GM12864 (cell line): ENCODE results near the gene RINL.

ENCODE experiments used
- DNase-seq: peaks from one replicate; pipeline ENCODE4 v3.0.0-alpha.2; 2011; ENCODE audit warnings: low read depth
- H3K4me3 ChIP-seq: 2 replicates; pipeline ENCODE4 v1.5.1; 2011; ENCODE audit warnings: mild to moderate bottlenecking, low read depth, low read length, control low read depth
- TF ChIP-seq, protein P1 (sequence below): IDR thresholded peaks from 2 replicates; pipeline ENCODE4 v1.5.1; 2011; ENCODE audit warnings: low read depth, mild to moderate bottlenecking, moderate library complexity, low read length, control low read depth, inconsistent platforms; ENCODE audit errors: missing control alignments

The RINL gene

DNA sequence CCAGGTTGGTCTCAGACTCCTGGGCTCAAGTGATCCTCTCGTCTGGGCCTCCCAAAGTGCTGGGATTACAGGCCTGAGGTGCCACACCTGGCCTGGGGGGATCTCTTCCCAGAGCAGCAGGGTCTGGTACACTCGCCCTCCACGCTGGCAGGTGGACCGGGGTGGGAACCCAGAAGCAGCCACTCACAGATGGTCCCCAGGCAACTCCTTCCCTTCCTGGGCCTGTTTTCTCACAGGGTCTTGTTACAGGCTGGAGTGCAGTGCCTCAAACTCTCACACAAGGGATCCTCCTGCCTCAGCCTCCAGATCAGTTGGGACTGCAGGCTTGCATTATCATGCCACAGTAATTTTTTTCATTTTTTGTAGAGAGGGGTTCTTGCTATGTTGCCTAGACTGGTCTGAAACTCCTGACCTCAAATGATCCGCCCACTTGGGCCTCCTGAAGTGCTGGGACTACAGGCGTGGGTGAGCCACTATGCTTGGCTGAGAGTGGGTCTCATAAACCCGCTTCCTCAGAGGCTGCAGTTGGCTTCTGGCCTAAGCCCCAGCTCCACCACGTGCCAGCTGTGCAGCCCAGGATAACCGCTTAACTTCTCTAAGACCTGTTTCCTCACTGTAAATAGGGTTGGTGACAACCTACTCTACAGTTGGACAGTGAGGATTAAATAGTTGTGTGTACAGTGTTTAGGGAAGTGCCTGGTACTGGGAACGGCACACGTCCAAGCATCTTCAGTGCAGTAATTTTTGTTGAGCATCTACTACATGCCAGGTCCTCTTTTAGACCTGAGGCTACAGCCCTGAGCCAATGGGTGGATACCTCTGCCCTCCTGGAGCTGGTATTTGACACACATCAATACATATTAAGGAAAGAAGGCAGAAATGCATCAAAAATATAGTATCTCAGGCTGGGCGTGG is 34.8 kb upstream of the RINL start:
- DNase-seq: no peak
- no peak overlapping the region for H3K4me3 ChIP-seq
- TF ChIP-seq, protein P1, sequence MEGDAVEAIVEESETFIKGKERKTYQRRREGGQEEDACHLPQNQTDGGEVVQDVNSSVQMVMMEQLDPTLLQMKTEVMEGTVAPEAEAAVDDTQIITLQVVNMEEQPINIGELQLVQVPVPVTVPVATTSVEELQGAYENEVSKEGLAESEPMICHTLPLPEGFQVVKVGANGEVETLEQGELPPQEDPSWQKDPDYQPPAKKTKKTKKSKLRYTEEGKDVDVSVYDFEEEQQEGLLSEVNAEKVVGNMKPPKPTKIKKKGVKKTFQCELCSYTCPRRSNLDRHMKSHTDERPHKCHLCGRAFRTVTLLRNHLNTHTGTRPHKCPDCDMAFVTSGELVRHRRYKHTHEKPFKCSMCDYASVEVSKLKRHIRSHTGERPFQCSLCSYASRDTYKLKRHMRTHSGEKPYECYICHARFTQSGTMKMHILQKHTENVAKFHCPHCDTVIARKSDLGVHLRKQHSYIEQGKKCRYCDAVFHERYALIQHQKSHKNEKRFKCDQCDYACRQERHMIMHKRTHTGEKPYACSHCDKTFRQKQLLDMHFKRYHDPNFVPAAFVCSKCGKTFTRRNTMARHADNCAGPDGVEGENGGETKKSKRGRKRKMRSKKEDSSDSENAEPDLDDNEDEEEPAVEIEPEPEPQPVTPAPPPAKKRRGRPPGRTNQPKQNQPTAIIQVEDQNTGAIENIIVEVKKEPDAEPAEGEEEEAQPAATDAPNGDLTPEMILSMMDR: no peak

- no peak for DNase-seq
- H3K4me3 ChIP-seq: no peak overlapping the region
- TF ChIP-seq, protein P1: no peak
Measured at GRCh38 chr19:38911388-38912001, 33.4 kb upstream of the RINL start.

DNA sequence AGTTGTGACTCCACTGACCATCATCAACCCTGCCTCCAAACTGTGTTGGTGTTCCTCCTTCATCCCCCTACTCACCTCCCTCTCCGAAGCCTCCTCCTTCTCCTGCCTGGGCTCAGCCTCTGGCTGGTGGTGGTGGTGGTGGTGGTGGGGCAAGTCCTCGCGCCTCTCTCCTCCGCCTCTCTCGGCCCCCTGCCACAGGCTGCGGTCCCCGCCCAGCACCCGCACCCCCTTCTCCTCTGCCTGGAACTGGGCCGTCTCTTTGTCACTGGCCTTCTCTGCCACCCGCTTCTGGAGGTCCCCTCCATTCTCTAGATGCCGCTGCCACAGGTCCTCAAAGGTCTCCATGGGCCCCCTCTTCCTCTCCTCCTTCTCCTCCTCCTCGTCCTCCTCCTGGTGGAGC is 32.4 kb upstream of the RINL start:
- TF ChIP-seq, protein P1: no peak

DNA sequence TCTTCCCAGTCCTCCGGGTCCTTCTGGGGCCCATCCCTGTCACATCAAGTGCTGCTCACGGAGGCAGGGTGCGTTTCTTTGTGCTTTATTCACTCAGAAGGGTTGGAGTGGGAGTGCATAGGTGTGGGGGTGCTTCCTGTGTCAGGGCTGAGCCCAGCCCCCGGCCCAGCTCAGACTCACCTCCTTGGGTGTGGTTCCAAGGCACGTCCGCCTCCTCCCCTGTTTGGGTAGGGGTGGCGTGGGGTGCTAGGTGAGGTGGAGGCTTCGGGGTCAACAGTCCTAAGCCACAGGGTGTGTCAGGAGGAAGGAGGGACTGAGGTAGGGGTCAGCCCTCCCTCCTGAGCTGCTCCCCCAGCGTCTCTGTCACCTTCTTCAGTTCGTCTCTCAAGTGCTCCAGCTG is 30.8 kb upstream of the RINL start:
- DNase-seq: no peak
- H3K4me3 ChIP-seq: no peak overlapping the region
- TF ChIP-seq, protein P1: no peak

More for the DNA sequence above, 32.4 kb upstream of the RINL start:
- no peak overlapping the region for H3K4me3 ChIP-seq
- DNase-seq: no peak

- H3K4me3 ChIP-seq: no peak overlapping the region
- TF ChIP-seq, protein P1: no peak
- no peak for DNase-seq
Measured at GRCh38 chr19:38907670-38908069, 29.6 kb upstream of the RINL start.

- TF ChIP-seq, protein P1: no peak
- no peak overlapping the region for H3K4me3 ChIP-seq
- no peak for DNase-seq
Measured at GRCh38 chr19:38907227-38907626, 29.2 kb upstream of the RINL start.
